Endothelial cell of umbilical vein (primary cell): ENCODE measurements around the gene IFNGR1. TPM values are rescaled to one million over a fixed set of nuclear protein-coding genes. Genes with fewer than 3 reads are reported as not detected.

Source experiments
- BruUV-seq: library from RNA; stranded (reverse); fragments of 400-500 nt; replicated peaks from 2 replicates; lab custom pipeline; 2021; lab: Mats Ljungman, UMichigan
- CTCF ChIA-PET: fragments of 300-600, 350-600 bp; sonication (Branson Sonifier 250); formaldehyde crosslinking; loops from one replicate; lab custom pipeline; 2021; ENCODE audit warnings: antibody characterized with exemption, inconsistent platforms; lab: Charles Lee
- POLR2A ChIA-PET: fragments of 300-600, 350-600 bp; sonication (Branson Sonifier 250); formaldehyde crosslinking; loops from one replicate; lab custom pipeline; 2021; ENCODE audit warnings: antibody characterized with exemption, inconsistent platforms; lab: Charles Lee
- DNase-seq: peaks from one replicate; pipeline ENCODE4 v3.0.0-alpha.2; 2011; ENCODE audit warnings: low read depth, low spot score
- FAIRE-seq: peaks from 2 replicates; lab custom pipeline; 2011; peaks lifted over from hg19 to GRCh38; lab: Jason Lieb, UNC
- H2AFZ ChIP-seq: 2 replicates; pipeline ENCODE4 v1.6.0; 2012; ENCODE audit warnings: low read depth, low read length, control low read depth, inconsistent platforms
- H3K27ac ChIP-seq: 2 replicates; pipeline ENCODE4 v1.5.1; 2011; ENCODE audit warnings: low read depth, mild to moderate bottlenecking, control low read depth, low read length, moderate library complexity; ENCODE audit not compliant: insufficient read depth
- H3K27me3 ChIP-seq, 2 experiments: 2 replicates each; pipeline versions ENCODE4 v1.6.0 to v1.6.1; 2011; ENCODE audit warnings: low read length in 2 of 2, mixed read lengths in 1 of 2; ENCODE audit not compliant: control insufficient read depth in 2 of 2, insufficient read depth in 2 of 2
- H3K36me3 ChIP-seq, 2 experiments: 2 replicates in 1 of 2; 3 replicates in 1 of 2; pipeline ENCODE4 v1.5.1; 2011; ENCODE audit warnings: low read length in 2 of 2, mild to moderate bottlenecking in 1 of 2, moderate library complexity in 1 of 2; ENCODE audit not compliant: control insufficient read depth in 2 of 2, insufficient read depth in 2 of 2; ENCODE audit errors: extremely low read depth in 1 of 2
- H3K4me1 ChIP-seq: 3 replicates; pipeline ENCODE4 v1.5.1; 2011; ENCODE audit warnings: mild to moderate bottlenecking, low read length; ENCODE audit not compliant: control insufficient read depth, insufficient read depth; ENCODE audit errors: extremely low read depth
- H3K4me2 ChIP-seq: 2 replicates; pipeline ENCODE4 v1.6.1; 2011; ENCODE audit warnings: low read length, control low read depth, mixed read lengths; ENCODE audit not compliant: insufficient read depth
- H3K4me3 ChIP-seq, 3 experiments: fragments of 200-600 bp in 1 of 3; sonication (generic), shearing (Covaris generic) in 1 of 3; replicated peaks in 1 of 3; 2 replicates each; pipeline ENCODE4 v1.5.1; 2011 to 2016; ENCODE audit warnings: control low read depth in 3 of 3, low read length in 3 of 3, mild to moderate bottlenecking in 2 of 3, inconsistent platforms in 1 of 3, low read depth in 1 of 3, moderate library complexity in 1 of 3; ENCODE audit not compliant: insufficient read depth in 1 of 3
- H3K79me2 ChIP-seq: 2 replicates; pipeline ENCODE4 v1.6.0; 2012; ENCODE audit warnings: low read length, inconsistent platforms; ENCODE audit not compliant: control insufficient read depth, insufficient read depth
- H3K9ac ChIP-seq: replicated peaks from 2 replicates; pipeline ENCODE3; 2011; ENCODE audit warnings: low read length, control low read depth; ENCODE audit not compliant: insufficient read depth; ENCODE audit errors: extremely low read depth
- H3K9me1 ChIP-seq: replicated peaks from 3 replicates; pipeline ENCODE4 v1.6.0; 2011; ENCODE audit warnings: mild to moderate bottlenecking, low read length; ENCODE audit not compliant: control insufficient read depth, insufficient read depth; ENCODE audit errors: extremely low read depth
- H3K9me3 ChIP-seq: replicated peaks from 2 replicates; pipeline ENCODE4 v1.5.1; 2012; ENCODE audit warnings: low read length, inconsistent platforms; ENCODE audit not compliant: control insufficient read depth, insufficient read depth
- H4K20me1 ChIP-seq: replicated peaks from 2 replicates; pipeline ENCODE3; 2011; ENCODE audit warnings: mild to moderate bottlenecking, low read length; ENCODE audit not compliant: control insufficient read depth, insufficient read depth; ENCODE audit errors: extremely low read depth
- CTCF ChIP-seq, 2 donors: IDR thresholded peaks; 1 replicate in 1 of 2; 2 replicates in 1 of 2; pipeline ENCODE4 v1.5.1; 2011; ENCODE audit warnings: low read length in 2 of 2, mild to moderate bottlenecking in 2 of 2, moderate library complexity in 2 of 2, control low read depth in 1 of 2, inconsistent platforms in 1 of 2, low read depth in 1 of 2; ENCODE audit not compliant: insufficient read depth in 1 of 2; ENCODE audit errors: extremely low read depth in 1 of 2
- EZH2 ChIP-seq: IDR thresholded peaks from 2 replicates; pipeline ENCODE4 v1.6.1; 2012; ENCODE audit warnings: borderline replicate concordance, low read depth, mild to moderate bottlenecking, moderate library complexity, low read length, inconsistent platforms; ENCODE audit not compliant: severe bottlenecking
- FOS ChIP-seq: IDR thresholded peaks from 2 replicates; pipeline ENCODE4 v1.6.1; 2011; ENCODE audit warnings: mild to moderate bottlenecking, low read length, moderate library complexity, borderline replicate concordance; ENCODE audit not compliant: insufficient read depth
- GATA2 ChIP-seq: IDR thresholded peaks from 2 replicates; pipeline ENCODE4 v1.7.0; 2011; ENCODE audit warnings: low read depth, mild to moderate bottlenecking, moderate library complexity, mixed read lengths, low read length; ENCODE audit not compliant: insufficient read length, insufficient read depth
- JUN ChIP-seq: IDR thresholded peaks from 2 replicates; pipeline ENCODE4 v1.6.1; 2011; ENCODE audit warnings: borderline replicate concordance, low read depth; ENCODE audit not compliant: insufficient read length, insufficient read depth
- MAX ChIP-seq: IDR thresholded peaks from 2 replicates; pipeline ENCODE4 v1.6.1; 2011; ENCODE audit not compliant: insufficient read depth, insufficient read length
- MYC ChIP-seq: IDR thresholded peaks from one replicate; pipeline ENCODE4 v1.6.1; 2011; ENCODE audit warnings: mild to moderate bottlenecking, low read depth, low read length
- POLR2A ChIP-seq: IDR thresholded peaks from 2 replicates; pipeline ENCODE4 v1.6.1; 2012; ENCODE audit warnings: low read depth, mild to moderate bottlenecking, control low read depth, low read length
- POLR2AphosphoS5 ChIP-seq: IDR thresholded peaks from 2 replicates; pipeline ENCODE4 v1.6.1; 2012; ENCODE audit warnings: low read depth, mild to moderate bottlenecking, control low read depth, low read length, moderate library complexity; ENCODE audit not compliant: insufficient read depth
- dilution Hi-C: fragments of 300-500 bp; cut with MboI; formaldehyde crosslinking; loops from one replicate; pipeline ENCODE4 v1.15.0; 2019; ENCODE audit warnings: low sequenced_read_pairs; ENCODE audit not compliant: extremely low pct_ligation_motif_present
- intact Hi-C: fragments of 100-400 bp; cut with micrococcal nuclease; formaldehyde crosslinking; loops from one replicate; pipeline ENCODE4 v1.10.0; 2022
- polyA plus RNA-seq, 4 experiments: library from polyadenylated mRNA; depleted of rRNA in 3 of 4; stranded (reverse) in 3 of 4; unstranded in 1 of 4; fragments of >200 nt; gene quantifications; 2 replicates each; pipeline versions ENCODE4 v1.2.1 to v1.2.3, GENCODE V29; 2011 to 2012; ENCODE audit warnings: missing spikeins in 1 of 4
- total RNA-seq: library from RNA; stranded (reverse); gene quantifications from 2 replicates; pipeline ENCODE4 v1.2.3, GENCODE V29; 2021

IFNGR1 gene
- total and polyA plus RNA-seq, 2 donors (not counting 3 experiments of a cell fraction or from before 2014, with no cell fraction given): 19.1 to 31.2 TPM

GRCh38 chr6:137256350-137257103 lies 37.3 kb upstream of the IFNGR1 start:
- H3K9ac ChIP-seq: no peak overlapping the region
- H3K9me1 ChIP-seq: no peaks in the 10 kb centered on the region
- CTCF ChIA-PET: interaction anchor here (1.9 kb wide), 1 partner anchor 15 kb away, joined by 5 read pairs; no protein-coding TSS in a partner anchor
- no peaks in the 10 kb centered on the region for H3K36me3 ChIP-seq
- POLR2A ChIA-PET: no interaction called here
- H3K4me3 ChIP-seq: no peak overlapping the region
- TF ChIP-seq POLR2A (no peak), POLR2AphosphoS5 (no peak), FOS (no peak), MAX (no peak), CTCF (IDR thresholded peaks at IDR 0.05; ENCODE audit: extremely low read depth in 1 of 2, insufficient read depth in 1 of 2, low read depth in 1 of 2, low read length in 2 of 2) (no peak), GATA2 (no peak), EZH2 (no peak), MYC (no peak), JUN (no peak)
- no TSS peak for BruUV-seq
- H3K4me2 ChIP-seq: no peak overlapping the region
- H3K4me1 ChIP-seq: no peaks in the 10 kb centered on the region
- no peak overlapping the region for H3K27ac ChIP-seq
- intact Hi-C loops: no loop called here
- dilution Hi-C loops: no loop called here
- H2AFZ ChIP-seq: no peak overlapping the region
- no peaks in the 10 kb centered on the region for H4K20me1 ChIP-seq
- no peaks in the 10 kb centered on the region for H3K9me3 ChIP-seq
- H3K27me3 ChIP-seq: peaks cover 0 to 4% of the 10 kb centered on the region in 2 experiments
- DNase-seq: no peak
- no peaks in the 10 kb centered on the region for H3K79me2 ChIP-seq
- no peak for FAIRE-seq
